ES-I3 (cell line): ENCODE measurements around the gene STEAP1B.
"Not testable (repeated sequence)": the region's sequence is repeated elsewhere in the genome, so short reads cannot be mapped to it uniquely, and the experiment has no call there.

Source experiments
- H3K36me3 ChIP-seq: 2 replicates; pipeline ENCODE4 v1.6.1; 2013; ENCODE audit warnings: mild to moderate bottlenecking, low read length, control low read depth, moderate library complexity; ENCODE audit not compliant: insufficient read depth
- H3K4me1 ChIP-seq: 2 replicates; pipeline ENCODE4 v1.6.1; 2013; ENCODE audit warnings: mild to moderate bottlenecking, control low read depth, low read length; ENCODE audit not compliant: insufficient read depth
- H3K9ac ChIP-seq: 2 replicates; pipeline ENCODE4 v1.6.1; 2013; ENCODE audit warnings: low read depth, mild to moderate bottlenecking, low read length, moderate library complexity
- H3K9me3 ChIP-seq: 2 replicates; pipeline ENCODE4 v1.6.1; 2013; ENCODE audit warnings: mild to moderate bottlenecking, low read length, moderate library complexity; ENCODE audit not compliant: control insufficient read depth, insufficient read depth

STEAP1B gene

GRCh38 chr7:22438994-22439393 lies 61.0 kb downstream of the STEAP1B start:
- no peaks in the 10 kb centered on the region for H3K36me3 ChIP-seq
- no peak overlapping the region for H3K9ac ChIP-seq
- peaks cover 22% of the 10 kb centered on the region for H3K4me1 ChIP-seq
- no peaks in the 10 kb centered on the region for H3K9me3 ChIP-seq

- not testable (repeated sequence) for H3K9me3 ChIP-seq, H3K9ac ChIP-seq, H3K36me3 ChIP-seq
- H3K4me1 ChIP-seq: peaks cover 29% of the 10 kb centered on the region
Observed at GRCh38 chr7:22436552-22436951, 63.4 kb downstream of the STEAP1B start.

- no peak overlapping the region for H3K9ac ChIP-seq
Observed at GRCh38 chr7:22435720-22436119, 64.3 kb downstream of the STEAP1B start.

GRCh38 chr7:22435105-22435504 lies 64.9 kb downstream of the STEAP1B start:
- no peak overlapping the region for H3K9ac ChIP-seq
- peaks cover 29% of the 10 kb centered on the region for H3K4me1 ChIP-seq
- no peaks in the 10 kb centered on the region for H3K36me3 ChIP-seq
- no peaks in the 10 kb centered on the region for H3K9me3 ChIP-seq

More at GRCh38 chr7:22435720-22436119, 64.3 kb downstream of the STEAP1B start:
- no peaks in the 10 kb centered on the region for H3K36me3 ChIP-seq
- H3K4me1 ChIP-seq: peaks cover 29% of the 10 kb centered on the region
- H3K9me3 ChIP-seq: no peaks in the 10 kb centered on the region

- Histone ChIP-seq H3K4me1 (peaks cover 29% of the 10 kb centered on the region), H3K36me3 (no peaks in the 10 kb centered on the region), H3K9ac (no peak overlapping the region), H3K9me3 (no peaks in the 10 kb centered on the region)
Observed at GRCh38 chr7:22433710-22434460, 66.1 kb downstream of the STEAP1B start.

GRCh38 chr7:22433165-22433700 lies 66.8 kb downstream of the STEAP1B start:
- peaks cover 29% of the 10 kb centered on the region for H3K4me1 ChIP-seq
- H3K9me3 ChIP-seq, H3K9ac ChIP-seq, H3K36me3 ChIP-seq: not testable (repeated sequence)

GRCh38 chr7:22432203-22432718 lies 67.7 kb downstream of the STEAP1B start:
- Histone ChIP-seq H3K9me3 (no peaks in the 10 kb centered on the region), H3K9ac (no peak overlapping the region), H3K4me1 (peaks cover 29% of the 10 kb centered on the region), H3K36me3 (no peaks in the 10 kb centered on the region)

GRCh38 chr7:22430457-22430856 lies 69.5 kb downstream of the STEAP1B start:
- Histone ChIP-seq H3K9me3 (no peaks in the 10 kb centered on the region), H3K4me1 (peaks cover 36% of the 10 kb centered on the region), H3K36me3 (no peaks in the 10 kb centered on the region), H3K9ac (no peak overlapping the region)

- Histone ChIP-seq H3K9me3 (no peaks in the 10 kb centered on the region), H3K36me3 (no peaks in the 10 kb centered on the region), H3K9ac (no peak overlapping the region), H3K4me1 (peaks cover 25% of the 10 kb centered on the region)
Observed at GRCh38 chr7:22429386-22429785, 70.6 kb downstream of the STEAP1B start.

GRCh38 chr7:22427855-22428254 lies 72.1 kb downstream of the STEAP1B start:
- H3K4me1 ChIP-seq: peaks cover 20% of the 10 kb centered on the region
- H3K9ac ChIP-seq: no peak overlapping the region
- no peaks in the 10 kb centered on the region for H3K36me3 ChIP-seq
- no peaks in the 10 kb centered on the region for H3K9me3 ChIP-seq

- H3K4me1 ChIP-seq: peaks cover 14% of the 10 kb centered on the region; the same call in 1 of the 2 replicates
- no peak overlapping the region for H3K9ac ChIP-seq
- no peaks in the 10 kb centered on the region for H3K36me3 ChIP-seq
- no peaks in the 10 kb centered on the region for H3K9me3 ChIP-seq
Observed at GRCh38 chr7:22427104-22427503, 72.9 kb downstream of the STEAP1B start.

GRCh38 chr7:22426463-22427094 lies 73.4 kb downstream of the STEAP1B start:
- Histone ChIP-seq H3K36me3 (no peaks in the 10 kb centered on the region), H3K9ac (no peak overlapping the region), H3K4me1 (peaks cover 14% of the 10 kb centered on the region; the same call in 1 of the 2 replicates), H3K9me3 (no peaks in the 10 kb centered on the region)

GRCh38 chr7:22425361-22425760 lies 74.6 kb downstream of the STEAP1B start:
- Histone ChIP-seq H3K36me3 (no peaks in the 10 kb centered on the region), H3K4me1 (peaks cover 14% of the 10 kb centered on the region; the same call in 1 of the 2 replicates), H3K9ac (no peak overlapping the region), H3K9me3 (no peaks in the 10 kb centered on the region)

- H3K36me3 ChIP-seq: no peaks in the 10 kb centered on the region
- H3K9ac ChIP-seq: no peak overlapping the region
- H3K9me3 ChIP-seq: no peaks in the 10 kb centered on the region
- peaks cover 14% of the 10 kb centered on the region; the same call in 1 of the 2 replicates for H3K4me1 ChIP-seq
Observed at GRCh38 chr7:22422831-22423615, 77.0 kb downstream of the STEAP1B start.
